HCT116 (cell line): ENCODE measurements around the gene LY6G6D. TPM values are rescaled to one million over a fixed set of nuclear protein-coding genes. Genes with fewer than 3 reads are reported as not detected.

Experiments used
- ATAC-seq: fragments of 200-7000 bp; cut with Tn5 transposase; 2 replicates; pipeline ENCODE4 v1.9.1; 2020; ENCODE audit warnings: mild to moderate bottlenecking, moderate library complexity
- BruUV-seq: library from RNA; stranded (reverse); fragments of 400-500 nt; replicated peaks from 2 replicates; lab custom pipeline; 2021; lab: Mats Ljungman, UMichigan
- CTCF ChIA-PET: fragments of 300-600 bp; sonication (Branson Sonifier 250); formaldehyde crosslinking; loops from one replicate; lab custom pipeline; 2021; ENCODE audit warnings: antibody characterized with exemption; lab: Charles Lee
- POLR2A ChIA-PET: fragments of 300-600, 350-600 bp; sonication (Branson Sonifier 250); formaldehyde crosslinking; loops from one replicate; lab custom pipeline; 2021; ENCODE audit warnings: antibody characterized with exemption; lab: Charles Lee
- RAD21 ChIA-PET, 2 experiments: fragments of 300-600 bp; sonication (Branson Sonifier 250); formaldehyde crosslinking; loops; one replicate each; lab custom pipeline; 2023; ENCODE audit warnings: low total read pairs in 2 of 2; ENCODE audit not compliant: uncharacterized antibody in 2 of 2, unreplicated experiment in 2 of 2, low non-redundant PET in 1 of 2; lab: Charles Lee
- DNase-seq: peaks from one replicate; pipeline ENCODE4 v3.0.0-alpha.2; 2010; ENCODE audit warnings: low read depth, low spot score
- H2AFZ ChIP-seq: fragments of 200-600 bp; shearing (Covaris generic), sonication (generic); 2 replicates; pipeline ENCODE4 v1.6.1; 2017; ENCODE audit warnings: low read depth, mixed run types, mixed read lengths, antibody characterized with exemption, low read length; ENCODE audit not compliant: poor library complexity, severe bottlenecking
- H3K27ac ChIP-seq: 2 replicates; pipeline ENCODE4 v1.5.1; 2012; ENCODE audit warnings: low read depth, low read length
- H3K27me3 ChIP-seq: fragments of 200-600 bp; sonication (generic); 2 replicates; pipeline ENCODE4 v1.6.1; 2016; ENCODE audit warnings: mixed run types, low read length, mixed read lengths; ENCODE audit not compliant: insufficient read depth
- H3K36me3 ChIP-seq, 2 experiments: fragments of 200-500 bp in 1 of 2; fragments of 200-600 bp in 1 of 2; sonication (Bioruptor generic) in 1 of 2; sonication (generic) in 1 of 2; 2 replicates each; pipeline versions ENCODE4 v1.5.1 to v1.6.1; 2014 to 2016; ENCODE audit warnings: low read length in 2 of 2, inconsistent platforms in 1 of 2, mixed read lengths in 1 of 2, mixed run types in 1 of 2; ENCODE audit not compliant: insufficient read depth in 2 of 2, control insufficient read depth in 1 of 2
- H3K4me1 ChIP-seq, 2 experiments: fragments of 200-600 bp in 1 of 2; sonication (generic) in 1 of 2; 2 replicates each; pipeline versions ENCODE4 v1.5.1 to v1.6.1; 2012 to 2017; ENCODE audit warnings: low read length in 2 of 2, inconsistent platforms in 1 of 2, mild to moderate bottlenecking in 1 of 2, mixed read lengths in 1 of 2, mixed run types in 1 of 2, moderate library complexity in 1 of 2; ENCODE audit not compliant: insufficient read depth in 2 of 2, control insufficient read depth in 1 of 2
- H3K4me2 ChIP-seq: fragments of 200-600 bp; sonication (generic); 2 replicates; pipeline ENCODE4 v1.6.1; 2017; ENCODE audit warnings: mixed run types, low read length, mixed read lengths
- H3K4me3 ChIP-seq, 2 experiments: fragments of 200-600 bp in 1 of 2; sonication (generic) in 1 of 2; replicated peaks in 1 of 2; 2 replicates each; pipeline ENCODE4 v1.5.1; 2011 to 2016; ENCODE audit warnings: low read length in 2 of 2, control low read depth in 1 of 2, low read depth in 1 of 2, mild to moderate bottlenecking in 1 of 2, mixed read lengths in 1 of 2, mixed run types in 1 of 2
- H3K79me2 ChIP-seq: fragments of 200-600 bp; sonication (generic); 2 replicates; pipeline ENCODE4 v1.6.1; 2017; ENCODE audit warnings: mild to moderate bottlenecking, mixed run types, low read length, moderate library complexity, mixed read lengths; ENCODE audit not compliant: insufficient read depth
- H3K9ac ChIP-seq: fragments of 200-600 bp; sonication (generic); 2 replicates; pipeline ENCODE4 v1.6.1; 2016; ENCODE audit warnings: low read length, mixed read lengths
- H3K9me2 ChIP-seq: fragments of 200-600 bp; sonication (generic), shearing (Covaris generic); 2 replicates; pipeline ENCODE4 v1.6.1; 2017; ENCODE audit warnings: mixed run types, mild to moderate bottlenecking, moderate library complexity; ENCODE audit not compliant: insufficient read depth
- H3K9me3 ChIP-seq, 2 experiments: fragments of 200-500 bp in 1 of 2; fragments of 200-600 bp in 1 of 2; sonication (Bioruptor generic) in 1 of 2; sonication (generic) in 1 of 2; 2 replicates each; pipeline ENCODE4 v1.6.1; 2014 to 2017; ENCODE audit warnings: low read length in 2 of 2, mixed read lengths in 2 of 2, inconsistent platforms in 1 of 2, low read depth in 1 of 2, mild to moderate bottlenecking in 1 of 2, mixed run types in 1 of 2, moderate library complexity in 1 of 2; ENCODE audit not compliant: control insufficient read depth in 1 of 2, insufficient read depth in 1 of 2
- H4K20me1 ChIP-seq: fragments of 200-600 bp; sonication (generic), shearing (Covaris generic); 2 replicates; pipeline ENCODE4 v1.6.1; 2017; ENCODE audit warnings: mixed run types, mild to moderate bottlenecking, moderate library complexity; ENCODE audit not compliant: insufficient read depth
- ATF3 ChIP-seq: IDR thresholded peaks from 2 replicates; pipeline ENCODE4 v1.6.1; 2012
- CEBPB ChIP-seq: IDR thresholded peaks from 2 replicates; pipeline ENCODE4 v1.6.1; 2012; ENCODE audit warnings: low read depth
- CTCF ChIP-seq, 3 experiments: fragments of 200-600 bp in 1 of 3; sonication (generic) in 1 of 3; IDR thresholded peaks in 2 of 3; conservative IDR thresholded peaks in 1 of 3; 2 replicates each; pipeline ENCODE4 v1.5.1; 2012 to 2017; ENCODE audit warnings: low read depth in 2 of 3, low read length in 2 of 3, antibody characterized with exemption in 1 of 3, borderline replicate concordance in 1 of 3, control low read depth in 1 of 3, mild to moderate bottlenecking in 1 of 3, mixed read lengths in 1 of 3, mixed run types in 1 of 3, moderate library complexity in 1 of 3; ENCODE audit not compliant: insufficient read depth in 1 of 3
- EGR1 ChIP-seq: IDR thresholded peaks from 2 replicates; pipeline ENCODE4 v1.6.1; 2012; ENCODE audit warnings: low read depth
- ELF1 ChIP-seq: IDR thresholded peaks from 2 replicates; pipeline ENCODE4 v1.6.1; 2012; ENCODE audit warnings: low read depth, borderline replicate concordance
- FOSL1 ChIP-seq: IDR thresholded peaks from 2 replicates; pipeline ENCODE4 v1.6.1; 2012; ENCODE audit warnings: low read depth
- JUND ChIP-seq: IDR thresholded peaks from 2 replicates; pipeline ENCODE4 v1.6.1; 2012
- MAX ChIP-seq: IDR thresholded peaks from 2 replicates; pipeline ENCODE4 v1.6.1; 2012
- POLR2A ChIP-seq: IDR thresholded peaks from 2 replicates; pipeline ENCODE4 v1.7.0; 2011; ENCODE audit warnings: borderline replicate concordance; ENCODE audit not compliant: insufficient read depth, insufficient read length; ENCODE audit errors: extremely low read depth
- POLR2AphosphoS5 ChIP-seq: IDR thresholded peaks from 2 replicates; pipeline ENCODE4 v1.6.1; 2011; ENCODE audit warnings: mild to moderate bottlenecking, low read depth, low read length, moderate library complexity
- RAD21 ChIP-seq: IDR thresholded peaks from 2 replicates; pipeline ENCODE4 v1.6.1; 2012; ENCODE audit warnings: low read depth, mild to moderate bottlenecking
- SIN3A ChIP-seq: IDR thresholded peaks from 2 replicates; pipeline ENCODE4 v1.6.1; 2012; ENCODE audit warnings: low read depth
- SRF ChIP-seq: IDR thresholded peaks from 2 replicates; pipeline ENCODE4 v1.6.1; 2012; ENCODE audit warnings: low read depth
- YY1 ChIP-seq: IDR thresholded peaks from 2 replicates; pipeline ENCODE4 v1.6.1; 2011; ENCODE audit warnings: low read length, low read depth, moderate library complexity, mild to moderate bottlenecking; ENCODE audit not compliant: insufficient replicate concordance; ENCODE audit errors: extremely low read depth
- ZFX ChIP-seq: fragments of 450-650 bp; IDR thresholded peaks from 2 replicates; pipeline ENCODE4 v1.6.1; 2017
- intact Hi-C: fragments of 100-400 bp; cut with micrococcal nuclease; formaldehyde crosslinking; loops from 2 replicates; pipeline ENCODE4 v1.10.0; 2022
- total RNA-seq: library from RNA; stranded (reverse); gene quantifications from one replicate; pipeline ENCODE4 v1.2.1, GENCODE V29; 2021; ENCODE audit not compliant: unreplicated experiment
- TF ChIP-seq, protein P1 (sequence below): IDR thresholded peaks from 2 replicates; pipeline ENCODE4 v1.6.1; 2011; ENCODE audit warnings: mild to moderate bottlenecking, low read length, moderate library complexity; ENCODE audit not compliant: insufficient replicate concordance; ENCODE audit errors: extremely low read depth

LY6G6D gene
- total RNA-seq, 1 experiment from 2014 or later, result not detected

DNA sequence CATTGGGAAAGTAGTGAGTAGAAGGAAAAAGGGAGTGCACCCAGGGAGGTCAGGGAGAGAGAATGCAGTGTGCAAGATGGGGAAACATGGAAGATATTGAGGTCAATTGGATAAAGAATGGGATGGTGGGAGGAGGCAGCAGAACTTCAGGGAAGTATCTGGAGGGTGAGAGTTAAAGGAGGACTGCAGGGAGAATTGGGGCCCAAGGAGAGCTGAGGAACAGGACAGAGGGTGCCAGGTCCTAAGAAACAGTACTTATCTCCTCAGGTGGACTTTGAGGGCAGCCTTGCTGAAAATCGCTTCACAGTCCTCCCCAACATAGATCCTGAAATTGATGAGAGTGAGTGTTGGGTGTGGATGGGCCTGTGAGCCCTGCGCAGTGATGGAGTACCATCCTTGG lies 43.1 kb downstream of the LY6G6D start:
- ATAC-seq (no peak), DNase-seq (no peak)
- Histone ChIP-seq H2AFZ (no peak overlapping the region), H3K27ac (no peak overlapping the region), H3K36me3 (peaks cover 3 to 34% of the 10 kb centered on the region in 2 experiments; a peak in 2 of 4 replicates)
- no TSS peak for BruUV-seq
- TF ChIP-seq YY1 (no peak), RAD21 (no peak), EGR1 (no peak), CEBPB (no peak), FOSL1 (no peak), ZFX (no peak), ATF3 (no peak), POLR2AphosphoS5 (no peak), POLR2A (no peak), JUND (no peak), MAX (no peak), SIN3A (no peak), ELF1 (no peak), SRF (no peak), CTCF (IDR thresholded peaks at IDR 0.05 in 2 of 3, conservative IDR thresholded peaks at IDR 0.05 in 1 of 3; ENCODE audit: borderline replicate concordance in 1 of 3, insufficient read depth in 1 of 3, low read depth in 2 of 3, low read length in 2 of 3) (no peak)
- TF ChIP-seq, protein P1, sequence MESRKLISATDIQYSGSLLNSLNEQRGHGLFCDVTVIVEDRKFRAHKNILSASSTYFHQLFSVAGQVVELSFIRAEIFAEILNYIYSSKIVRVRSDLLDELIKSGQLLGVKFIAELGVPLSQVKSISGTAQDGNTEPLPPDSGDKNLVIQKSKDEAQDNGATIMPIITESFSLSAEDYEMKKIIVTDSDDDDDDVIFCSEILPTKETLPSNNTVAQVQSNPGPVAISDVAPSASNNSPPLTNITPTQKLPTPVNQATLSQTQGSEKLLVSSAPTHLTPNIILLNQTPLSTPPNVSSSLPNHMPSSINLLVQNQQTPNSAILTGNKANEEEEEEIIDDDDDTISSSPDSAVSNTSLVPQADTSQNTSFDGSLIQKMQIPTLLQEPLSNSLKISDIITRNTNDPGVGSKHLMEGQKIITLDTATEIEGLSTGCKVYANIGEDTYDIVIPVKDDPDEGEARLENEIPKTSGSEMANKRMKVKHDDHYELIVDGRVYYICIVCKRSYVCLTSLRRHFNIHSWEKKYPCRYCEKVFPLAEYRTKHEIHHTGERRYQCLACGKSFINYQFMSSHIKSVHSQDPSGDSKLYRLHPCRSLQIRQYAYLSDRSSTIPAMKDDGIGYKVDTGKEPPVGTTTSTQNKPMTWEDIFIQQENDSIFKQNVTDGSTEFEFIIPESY, result no peak
- TF ChIP-seq, all 23 proteins: peak for 0
- no peaks in the 10 kb centered on the region for H3K9me3 ChIP-seq
- H3K79me2 ChIP-seq, result no peaks in the 10 kb centered on the region
- no peaks in the 10 kb centered on the region for H3K27me3 ChIP-seq
- RAD21 ChIA-PET, result no interaction called here
- POLR2A ChIA-PET, result no interaction called here
- H3K9ac ChIP-seq, result no peak overlapping the region
- H4K20me1 ChIP-seq, result no peaks in the 10 kb centered on the region
- no peaks in the 10 kb centered on the region for H3K9me2 ChIP-seq
- H3K4me1 ChIP-seq, result peaks cover 4 to 8% of the 10 kb centered on the region in 2 experiments; a peak in 3 of 4 replicates
- no peak overlapping the region for H3K4me2 ChIP-seq
- intact Hi-C loops, result no loop called here
- CTCF ChIA-PET, result interaction anchor here (2.1 kb wide), 1 partner anchor 11 kb away, joined by 10 read pairs; no protein-coding TSS in a partner anchor
- no peak overlapping the region for H3K4me3 ChIP-seq
